PC-9 (cell line): Measurements from ENCODE around the gene RGMB. TPM values are rescaled to one million over a fixed set of nuclear protein-coding genes. Genes with fewer than 3 reads are reported as not detected.
A peak's percentile ranks its signal among the peaks of the same experiment; 100 is the strongest.

ENCODE experiments used
- BruUV-seq: library from RNA; stranded (reverse); fragments of 400-500 nt; replicated peaks from 2 replicates; lab custom pipeline; 2021; lab: Mats Ljungman, UMichigan
- CTCF ChIA-PET: fragments of 300-600 bp; sonication (Branson Sonifier 250); formaldehyde crosslinking; loops from one replicate; lab custom pipeline; 2022; ENCODE audit warnings: antibody characterized with exemption; lab: Charles Lee
- POLR2A ChIA-PET: fragments of 300-600 bp; sonication (Branson Sonifier 250); formaldehyde crosslinking; loops from one replicate; lab custom pipeline; 2022; ENCODE audit warnings: antibody characterized with exemption; ENCODE audit not compliant: unreplicated experiment; lab: Charles Lee
- DNase-seq, 2 experiments: peaks; one replicate each; pipeline versions ENCODE4 v3.0.0 to v3.0.0-alpha.2; 2015 to 2022; ENCODE audit warnings: mixed read lengths in 1 of 2
- H2AFZ ChIP-seq: fragments of 200-600 bp; sonication (generic); 2 replicates; pipeline ENCODE4 v1.8.1; 2017; ENCODE audit warnings: antibody characterized with exemption
- H3F3A ChIP-seq: fragments of 200-600 bp; sonication (generic); 2 replicates; pipeline ENCODE4 v1.8.1; 2017; ENCODE audit warnings: antibody characterized with exemption, mild to moderate bottlenecking, low read depth; ENCODE audit not compliant: insufficient read depth
- H3K27ac ChIP-seq: fragments of 200-600 bp; sonication (generic); 2 replicates; pipeline ENCODE4 v1.6.1; 2016; ENCODE audit warnings: mixed run types
- H3K27me3 ChIP-seq: fragments of 200-600 bp; sonication (generic); 2 replicates; pipeline ENCODE4 v1.6.1; 2016; ENCODE audit warnings: low read depth, mixed run types; ENCODE audit not compliant: insufficient read depth
- H3K36me3 ChIP-seq: fragments of 200-600 bp; sonication (generic); 2 replicates; pipeline ENCODE4 v1.6.1; 2016; ENCODE audit warnings: low read depth, mixed run types
- H3K4me1 ChIP-seq: fragments of 200-600 bp; sonication (generic); replicated peaks from 2 replicates; pipeline ENCODE4 v1.6.1; 2016; ENCODE audit warnings: mixed run types; ENCODE audit not compliant: insufficient read depth
- H3K4me2 ChIP-seq: fragments of 200-600 bp; sonication (generic); 2 replicates; pipeline ENCODE4 v1.6.1; 2017; ENCODE audit warnings: mixed run types
- H3K4me3 ChIP-seq: fragments of 200-600 bp; sonication (generic); 2 replicates; pipeline ENCODE4 v1.6.1; 2016; ENCODE audit warnings: mixed run types
- H3K79me2 ChIP-seq: fragments of 200-600 bp; sonication (generic); 2 replicates; pipeline ENCODE4 v1.6.1; 2017; ENCODE audit warnings: low read depth, mixed run types
- H3K9me2 ChIP-seq: fragments of 200-600 bp; sonication (generic); 2 replicates; pipeline ENCODE4 v1.8.1; 2017; ENCODE audit warnings: mild to moderate bottlenecking; ENCODE audit not compliant: insufficient read depth
- H3K9me3 ChIP-seq: fragments of 200-600 bp; sonication (generic); 2 replicates; pipeline ENCODE4 v1.8.1; 2016; ENCODE audit warnings: low read depth; ENCODE audit not compliant: insufficient read depth
- H4K20me1 ChIP-seq: fragments of 200-600 bp; sonication (generic); 2 replicates; pipeline ENCODE4 v1.8.1; 2017; ENCODE audit not compliant: insufficient read depth
- EZH2 ChIP-seq: fragments of 200-600 bp; sonication (generic); IDR thresholded peaks from 2 replicates; pipeline ENCODE4 v1.8.0; 2017; ENCODE audit warnings: antibody characterized with exemption, low read depth
- intact Hi-C: fragments of 100-400 bp; cut with micrococcal nuclease; formaldehyde crosslinking; loops from one replicate; pipeline ENCODE4 v1.10.0; 2022; ENCODE audit not compliant: unreplicated experiment
- total RNA-seq: library from RNA; stranded (reverse); gene quantifications from 2 replicates; pipeline ENCODE4 v1.2.3, GENCODE V29; 2021
- TF ChIP-seq, protein P1 (sequence below): fragments of 200-600 bp; sonication (generic); conservative IDR thresholded peaks from 2 replicates; pipeline ENCODE4 v1.6.1; 2017; ENCODE audit warnings: mixed run types, antibody characterized with exemption, mild to moderate bottlenecking, moderate library complexity

Gene RGMB
- total RNA-seq, 1 experiment from 2014 or later = 14.6 TPM

GRCh38 chr5:98774192-98775033, 950 bp downstream of the RGMB start:
- TF ChIP-seq EZH2 = no peak
- TF ChIP-seq, protein P1, sequence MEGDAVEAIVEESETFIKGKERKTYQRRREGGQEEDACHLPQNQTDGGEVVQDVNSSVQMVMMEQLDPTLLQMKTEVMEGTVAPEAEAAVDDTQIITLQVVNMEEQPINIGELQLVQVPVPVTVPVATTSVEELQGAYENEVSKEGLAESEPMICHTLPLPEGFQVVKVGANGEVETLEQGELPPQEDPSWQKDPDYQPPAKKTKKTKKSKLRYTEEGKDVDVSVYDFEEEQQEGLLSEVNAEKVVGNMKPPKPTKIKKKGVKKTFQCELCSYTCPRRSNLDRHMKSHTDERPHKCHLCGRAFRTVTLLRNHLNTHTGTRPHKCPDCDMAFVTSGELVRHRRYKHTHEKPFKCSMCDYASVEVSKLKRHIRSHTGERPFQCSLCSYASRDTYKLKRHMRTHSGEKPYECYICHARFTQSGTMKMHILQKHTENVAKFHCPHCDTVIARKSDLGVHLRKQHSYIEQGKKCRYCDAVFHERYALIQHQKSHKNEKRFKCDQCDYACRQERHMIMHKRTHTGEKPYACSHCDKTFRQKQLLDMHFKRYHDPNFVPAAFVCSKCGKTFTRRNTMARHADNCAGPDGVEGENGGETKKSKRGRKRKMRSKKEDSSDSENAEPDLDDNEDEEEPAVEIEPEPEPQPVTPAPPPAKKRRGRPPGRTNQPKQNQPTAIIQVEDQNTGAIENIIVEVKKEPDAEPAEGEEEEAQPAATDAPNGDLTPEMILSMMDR = no peak
- TSS peak; percentile 46 for BruUV-seq
- Histone ChIP-seq H3K4me1 (peaks cover 30% of the 10 kb centered on the region), H3K79me2 (peaks cover 54% of the 10 kb centered on the region), H3K4me2 (peak overlapping the region; percentile 100), H2AFZ (peak overlapping the region; percentile 78), H3F3A (peaks cover 13% of the 10 kb centered on the region; the same call in 1 of the 2 replicates), H3K27me3 (no peaks in the 10 kb centered on the region), H4K20me1 (peaks cover 37% of the 10 kb centered on the region), H3K9me2 (no peaks in the 10 kb centered on the region), H3K4me3 (peak overlapping the region; percentile 66), H3K27ac (peak overlapping the region; percentile 82), H3K36me3 (no peaks in the 10 kb centered on the region; the same call in 1 of the 2 replicates), H3K9me3 (no peaks in the 10 kb centered on the region)
- intact Hi-C loops = loop anchor here (5.0 to 10.0 kb wide), 5 partner anchors 150 to 1242 kb away; partner anchors contain the start of gene CHD1
- POLR2A ChIA-PET = interaction anchor here (0.6 kb wide), 2 partner anchors 12 to 1411 kb away, joined by 4 to 11 read pairs; no protein-coding TSS in a partner anchor
- CTCF ChIA-PET = no interaction called here
- peak; percentile 61 to 63 for DNase-seq

DNA sequence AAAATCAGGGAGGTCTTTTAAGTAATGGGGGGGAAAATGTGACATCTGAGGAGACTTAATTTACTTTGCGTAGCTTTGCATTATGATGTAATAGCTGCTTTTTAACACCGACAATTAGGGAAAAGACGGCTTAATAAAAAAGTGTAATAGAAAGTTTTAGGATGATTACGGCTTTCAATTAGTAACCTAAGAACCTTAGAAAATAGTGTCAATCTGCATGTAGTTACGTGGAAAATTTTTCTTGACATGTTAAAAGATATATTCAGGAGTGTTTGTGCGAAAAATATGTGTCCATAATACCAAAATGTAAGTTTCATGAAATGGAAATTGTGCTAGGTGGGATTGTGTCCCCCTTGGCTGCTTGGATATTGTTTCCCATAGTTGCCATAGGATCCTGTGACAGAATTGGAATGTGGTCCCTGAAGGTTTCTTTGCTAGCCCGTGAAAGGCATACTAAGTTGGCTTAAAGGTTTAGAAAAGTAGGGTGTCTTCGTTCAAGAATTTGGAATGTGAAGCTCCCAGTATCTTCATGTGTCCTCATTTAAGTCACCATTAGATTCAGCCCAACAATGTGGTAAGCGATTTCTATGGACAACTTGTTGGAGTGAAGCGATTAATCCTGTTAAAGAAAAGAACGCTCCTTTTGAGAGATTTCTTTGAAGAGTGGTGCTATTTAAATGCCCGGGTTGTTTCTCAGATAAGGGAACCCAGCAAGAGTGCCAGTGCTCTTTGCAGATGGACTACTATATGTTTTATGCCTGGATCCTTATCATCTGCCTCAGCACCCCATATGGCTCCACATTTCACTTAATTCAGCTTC, 2.0 kb downstream of the RGMB start:
- no peaks in the 10 kb centered on the region for H3K27me3 ChIP-seq
- peaks cover 30% of the 10 kb centered on the region for H3K4me1 ChIP-seq
- H3K4me3 ChIP-seq = peak overlapping the region; percentile 66
- H3K27ac ChIP-seq = peak overlapping the region; percentile 82
- H3K4me2 ChIP-seq = peak overlapping the region; percentile 100
- H3K79me2 ChIP-seq = peaks cover 64% of the 10 kb centered on the region
- no TSS peak for BruUV-seq
- no peak for TF ChIP-seq EZH2
- TF ChIP-seq, protein P1 = no peak
- peaks cover 11% of the 10 kb centered on the region; the same call in 1 of the 2 replicates for H3F3A ChIP-seq
- no peaks in the 10 kb centered on the region for H3K9me3 ChIP-seq
- H4K20me1 ChIP-seq = peaks cover 39% of the 10 kb centered on the region
- ChIA-PET CTCF (no interaction called here), POLR2A (interaction anchor here (0.6 kb wide), 1 partner anchor 1412 kb away, joined by 4 read pairs; no protein-coding TSS in a partner anchor)
- H3K36me3 ChIP-seq = peaks cover 10% of the 10 kb centered on the region
- H3K9me2 ChIP-seq = no peaks in the 10 kb centered on the region
- DNase-seq = no peak
- intact Hi-C loops = loop anchor here (10.0 kb wide), 3 partner anchors 149 to 941 kb away; partner anchors contain the start of gene CHD1
- no peak overlapping the region for H2AFZ ChIP-seq
